Measurements from ENCODE around the gene NPFFR2. TPM values are rescaled to one million over a fixed set of nuclear protein-coding genes. Genes with fewer than 3 reads are reported as not detected.

The NPFFR2 gene
- total and polyA plus RNA-seq, 2 experiments from 2014 or later = 0.28 to 2.9 TPM

- Mint-ChIP-seq H3K27ac (no peak overlapping the region), H3K4me1 (no peaks in the 10 kb centered on the region), H3K27me3 (ENCODE audit: insufficient read depth, low read depth, poor library complexity) (no peaks in the 10 kb centered on the region), H3K36me3 (ENCODE audit: low read depth) (no peaks in the 10 kb centered on the region), H3K4me3 (no peak overlapping the region), H3K9me3 (no peaks in the 10 kb centered on the region)
- no peak for DNase-seq (ENCODE audit: low spot score)
- TF ChIP-seq EZH2 (IDR thresholded peaks at IDR 0.05; ENCODE audit: low read depth, unreplicated experiment) = no peak
- no peak for TF ChIP-seq POLR2AphosphoS5 (IDR thresholded peaks at IDR 0.05; ENCODE audit: low read depth)
- TF ChIP-seq STAT1 (IDR thresholded peaks at IDR 0.05; ENCODE audit: unreplicated experiment) = no peak
- no peak for TF ChIP-seq ZNF114 (CRISPR knock-in tag; IDR thresholded peaks at IDR 0.05)
- TF ChIP-seq ZNF331 (CRISPR knock-in tag; IDR thresholded peaks at IDR 0.05; ENCODE audit: low read depth) = no peak
- TF ChIP-seq EZH2phosphoT487 (IDR thresholded peaks at IDR 0.05; ENCODE audit: unreplicated experiment) = no peak
- no peak for TF ChIP-seq CTCF (conservative IDR thresholded peaks at IDR 0.05; ENCODE audit: low read depth in 2 of 2)
- no peak for TF ChIP-seq ZNF462 (CRISPR knock-in tag; IDR thresholded peaks at IDR 0.05)
- TF ChIP-seq JUNB (IDR thresholded peaks at IDR 0.05; ENCODE audit: unreplicated experiment) = no peak
- no peak for TF ChIP-seq NANOG (IDR thresholded peaks at IDR 0.05; ENCODE audit: borderline replicate concordance)
- TF ChIP-seq REST (IDR thresholded peaks at IDR 0.05; ENCODE audit: unreplicated experiment) = no peak
- TF ChIP-seq ETS1 (IDR thresholded peaks at IDR 0.05) = no peak
- no peak for TF ChIP-seq CREB1 (CRISPR knock-in tag; IDR thresholded peaks at IDR 0.05; ENCODE audit: low read depth)
- H3K27me3 ChIP-seq (ENCODE audit: insufficient read depth) = no peaks in the 10 kb centered on the region
- H3K27ac ChIP-seq (ENCODE audit: low read depth) = no peak overlapping the region
- no peaks in the 10 kb centered on the region for H3K36me3 ChIP-seq (ENCODE audit: insufficient read depth)
- ATAC-seq = no peak
- no peaks in the 10 kb centered on the region for H3K79me2 ChIP-seq (replicated peaks; ENCODE audit: insufficient read depth)
- no peak overlapping the region for H3K4me2 ChIP-seq
- no peak overlapping the region for H3K4me3 ChIP-seq
- no peaks in the 10 kb centered on the region for H3K9me2 ChIP-seq (ENCODE audit: insufficient read depth)
- H4K20me1 ChIP-seq (replicated peaks; ENCODE audit: insufficient read depth) = no peaks in the 10 kb centered on the region
- no peak overlapping the region for H2AFZ ChIP-seq
- no peaks in the 10 kb centered on the region for H3F3A ChIP-seq (replicated peaks; ENCODE audit: low read depth)
- H3K4me1 ChIP-seq (ENCODE audit: insufficient read depth) = no peaks in the 10 kb centered on the region
These were observed 77.6 kb downstream of the NPFFR2 start for GRCh38 chr4:72109364-72109763.

All from GM23338 (cell line).